Measurements from ENCODE around the gene SHROOM3.

SHROOM3 gene

DNA sequence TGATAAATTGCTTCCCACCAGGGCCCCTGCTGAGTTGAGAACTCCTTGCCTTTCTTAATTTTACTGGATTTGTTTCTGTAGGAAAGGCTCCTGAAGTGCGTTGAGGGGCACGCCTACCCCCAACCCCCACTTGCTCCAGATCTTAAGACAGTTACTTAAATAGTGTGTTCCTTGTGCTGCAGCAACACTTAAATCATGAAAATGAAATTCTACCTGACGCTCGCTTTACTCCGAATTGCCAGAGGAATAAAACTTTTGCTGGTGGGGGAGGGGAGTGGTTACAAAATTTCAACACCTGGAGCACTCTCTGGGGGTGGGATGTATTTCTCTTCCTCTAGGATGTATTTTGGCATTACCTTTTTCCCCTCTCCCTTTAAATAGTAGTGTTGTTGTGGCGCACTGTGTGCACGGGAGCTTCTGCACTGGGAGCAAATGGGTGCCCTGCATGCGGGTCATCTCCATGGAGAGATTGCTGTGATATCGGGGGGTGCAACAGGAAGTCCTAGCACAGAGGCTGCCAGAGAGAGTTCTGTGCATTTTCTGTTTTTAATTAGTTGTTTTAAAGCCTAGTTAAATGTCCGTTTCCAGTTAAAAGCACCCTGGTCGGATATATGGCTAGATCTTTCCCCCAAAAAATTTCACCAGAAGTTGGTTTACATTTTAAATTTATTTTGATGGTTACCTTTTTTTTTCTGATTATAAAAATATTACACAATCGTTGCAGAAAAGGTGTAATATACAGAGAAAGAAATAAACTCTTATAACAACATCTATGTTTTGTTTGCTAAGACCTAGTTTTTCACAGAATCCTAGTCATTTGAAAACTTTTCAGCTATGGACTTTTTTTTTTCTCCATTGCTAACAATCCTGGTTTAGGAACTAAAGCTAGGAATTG, 255.2 kb downstream of the SHROOM3 start:
- no peak for DNase-seq (ENCODE audit: low read depth in 3 of 3, low spot score in 1 of 3)

DNA sequence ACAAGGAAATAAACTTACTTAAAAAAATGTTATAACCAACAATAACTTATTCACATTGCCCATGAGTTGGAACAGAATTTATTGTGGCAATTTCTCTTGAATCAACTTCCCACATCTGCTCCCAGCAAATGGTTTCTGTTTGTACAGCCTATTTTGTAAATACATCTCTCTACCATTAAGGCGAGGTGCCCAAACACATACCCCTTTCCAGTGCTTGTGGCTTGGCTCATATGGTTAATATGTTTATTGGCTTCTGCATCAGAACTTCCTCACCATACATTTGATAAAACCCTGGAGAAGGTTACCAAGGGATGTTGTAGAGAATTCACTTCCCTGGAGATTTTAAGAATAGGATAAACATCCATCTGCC, 255.9 kb downstream of the SHROOM3 start:
- no peak for DNase-seq (ENCODE audit: low read depth in 3 of 3, low spot score in 1 of 3)

DNA sequence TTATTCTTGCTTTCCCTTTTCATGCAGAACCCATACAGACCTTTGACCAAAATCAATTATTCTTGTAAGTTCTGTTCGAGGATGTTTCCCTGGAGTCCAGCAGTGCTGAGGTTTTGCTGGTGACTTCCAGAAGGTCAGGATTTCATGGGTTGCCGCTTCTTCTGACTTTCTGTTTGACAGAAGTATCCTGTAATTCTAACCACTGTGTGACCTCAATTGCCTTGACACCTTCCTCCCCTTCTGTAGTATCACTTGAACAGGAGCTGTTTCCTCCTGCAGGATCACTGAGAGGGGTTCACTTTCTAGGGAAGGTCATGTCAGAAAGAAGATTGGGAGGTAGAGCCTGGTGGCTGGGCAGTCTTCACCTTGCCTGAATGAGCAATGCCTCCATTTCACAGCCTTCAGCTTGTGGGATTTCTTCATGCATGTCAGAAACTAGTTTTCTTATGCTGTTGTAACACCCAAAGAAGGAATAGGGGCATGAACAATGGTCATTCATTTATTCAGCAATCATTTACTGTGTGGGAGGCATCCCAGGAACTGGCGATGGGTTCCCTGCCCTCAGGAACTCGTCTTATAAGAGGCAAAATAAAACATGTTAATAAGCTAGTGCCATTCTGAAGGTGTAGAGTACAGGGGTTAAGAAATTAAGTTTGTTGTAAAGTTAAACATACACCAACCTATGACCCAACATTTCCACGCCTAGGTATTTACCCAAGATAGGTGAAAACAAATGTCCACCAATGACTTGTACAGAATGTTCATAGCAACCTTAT, 257.0 kb downstream of the SHROOM3 start:
- DNase-seq (ENCODE audit: low read depth in 3 of 3, low spot score in 1 of 3), result no peak

DNA sequence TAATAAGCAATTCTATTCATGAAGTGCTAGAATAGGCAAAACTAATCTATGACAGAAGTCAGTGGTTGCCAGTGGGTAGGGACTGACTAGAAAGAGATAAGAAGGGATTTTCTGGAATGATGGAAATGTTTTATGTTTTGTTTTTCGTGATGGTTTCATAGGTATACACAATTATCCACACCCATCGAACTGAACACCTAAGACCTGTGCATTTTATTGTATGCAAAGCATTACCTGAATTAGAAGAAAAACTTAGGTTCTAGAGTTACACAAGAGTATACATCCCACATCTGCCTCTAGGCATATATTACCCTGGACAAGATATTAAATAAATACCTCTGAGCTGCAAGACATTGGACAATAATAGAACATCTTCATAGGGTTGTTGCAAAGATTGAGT, 257.7 kb downstream of the SHROOM3 start:
- DNase-seq (ENCODE audit: low read depth in 3 of 3, low spot score in 1 of 3), result no peak

DNA sequence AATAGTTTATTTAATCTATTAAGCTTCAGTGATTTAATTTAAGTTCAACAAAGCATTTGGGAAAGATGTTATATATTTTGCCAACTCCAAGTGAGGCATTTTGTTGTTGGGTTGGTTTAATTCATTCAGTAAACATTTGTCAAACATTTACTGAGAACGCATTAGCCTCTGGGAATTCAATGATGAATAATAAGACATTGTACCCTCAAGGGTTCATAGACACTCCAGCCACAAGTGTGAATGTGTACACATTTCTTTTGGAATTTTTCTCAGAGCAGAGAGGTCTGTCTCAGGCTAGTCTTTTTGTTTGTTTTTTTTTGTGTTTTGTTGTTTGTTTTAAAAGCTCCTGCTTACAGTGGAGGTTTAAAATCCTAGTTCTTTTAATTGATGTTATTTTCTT, 259.0 kb downstream of the SHROOM3 start:
- no peak for DNase-seq (ENCODE audit: low read depth in 3 of 3, low spot score in 1 of 3)

DNA sequence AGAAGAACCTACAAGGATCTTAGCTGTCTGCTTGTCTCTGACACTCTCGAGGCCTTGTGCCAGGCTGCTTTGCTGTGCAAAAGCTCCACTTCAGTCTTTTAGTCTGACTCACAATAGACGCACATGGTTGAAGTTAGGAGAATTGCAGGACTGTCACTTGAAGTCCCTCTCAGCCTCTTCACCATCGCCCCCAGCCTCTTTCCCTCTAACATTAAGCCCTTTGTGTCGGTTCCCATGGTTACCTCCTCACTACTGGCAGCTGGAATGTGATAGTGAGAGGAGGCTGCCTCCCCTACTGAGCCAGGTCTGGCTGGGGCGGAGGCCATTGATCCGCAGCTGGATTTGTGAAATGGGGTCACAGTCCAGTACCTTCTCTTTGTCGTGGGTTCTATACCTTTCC, 261.1 kb downstream of the SHROOM3 start:
- no peak for DNase-seq (ENCODE audit: low read depth in 3 of 3, low spot score in 1 of 3)

DNA sequence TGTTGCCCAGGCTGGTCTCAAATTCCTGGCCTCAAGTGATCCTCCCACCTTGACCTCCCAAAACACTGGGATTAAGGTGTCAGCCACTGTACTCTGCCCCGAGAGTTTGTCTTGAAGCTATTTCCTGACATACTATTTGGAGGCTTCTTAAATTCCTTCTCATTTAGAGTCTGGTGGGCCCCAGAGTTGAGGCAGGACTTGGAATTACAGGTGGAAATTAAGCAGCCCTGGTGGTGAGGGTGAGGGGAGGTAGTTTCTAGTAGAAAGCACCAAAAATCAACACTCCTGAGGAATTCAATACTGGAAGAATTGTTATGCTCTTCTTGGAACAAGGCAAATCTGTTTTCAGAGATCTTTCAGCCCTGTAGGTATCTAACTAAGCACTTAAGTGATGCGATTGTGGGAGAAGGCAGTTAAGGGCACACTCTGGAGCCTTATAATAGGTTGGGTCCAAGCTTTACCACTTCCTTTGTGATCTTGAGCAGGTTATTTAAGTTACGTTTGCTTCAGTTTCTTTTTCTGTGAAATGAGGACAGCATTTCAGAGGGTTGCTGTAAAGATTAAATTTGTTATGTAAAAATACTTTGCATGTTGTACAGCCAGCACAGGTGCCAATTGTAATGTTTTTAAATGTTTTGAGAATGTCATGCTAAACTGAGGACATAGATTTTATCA, 262.2 kb downstream of the SHROOM3 start:
- no peak for DNase-seq (ENCODE audit: low read depth in 3 of 3, low spot score in 1 of 3)

DNA sequence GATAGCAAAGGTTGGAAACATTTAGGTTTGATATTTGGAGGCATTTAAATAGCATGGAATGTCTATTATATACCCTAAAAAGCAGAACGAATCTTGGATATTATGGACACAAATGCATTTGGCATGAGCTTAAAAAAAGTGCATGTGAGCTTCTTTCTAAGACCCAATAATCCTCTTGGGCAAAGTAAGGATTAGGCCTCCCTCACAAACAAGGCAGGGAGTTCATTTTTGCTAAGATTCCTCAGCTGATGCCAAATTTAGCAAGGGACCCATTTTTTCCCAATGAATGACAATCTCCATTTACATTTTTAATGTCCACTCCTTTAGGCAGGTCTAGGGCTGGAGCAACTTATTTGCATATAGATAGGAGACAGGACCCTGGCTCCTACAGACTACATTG, 263.1 kb downstream of the SHROOM3 start:
- DNase-seq (ENCODE audit: low read depth in 3 of 3, low spot score in 1 of 3), result no peak

DNA sequence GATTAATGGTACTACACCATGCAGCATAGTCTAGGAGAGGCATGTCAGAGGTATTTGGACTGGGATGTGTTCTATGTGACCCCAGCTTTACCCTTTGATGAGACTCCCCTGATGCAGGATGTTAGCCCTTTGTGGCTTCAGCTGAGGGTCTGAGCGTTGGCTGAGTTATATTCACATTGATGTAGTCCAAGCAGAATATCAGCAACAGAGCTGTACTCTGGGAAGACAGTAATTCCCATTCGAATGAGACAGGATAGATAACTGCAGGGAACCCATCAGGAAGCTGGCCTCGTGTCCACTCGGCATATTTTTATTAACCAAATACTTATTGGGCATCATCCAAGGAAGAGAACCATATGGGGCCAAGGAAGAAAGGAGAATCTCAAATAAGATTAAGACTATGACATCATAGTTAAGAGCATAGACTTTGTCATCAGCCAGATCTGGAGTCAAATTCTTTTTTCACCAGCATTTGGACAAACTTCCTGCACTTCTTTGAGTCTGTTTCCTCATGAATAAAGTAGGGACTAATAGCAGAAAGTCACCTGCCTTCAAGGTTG, 264.8 kb downstream of the SHROOM3 start:
- DNase-seq (ENCODE audit: low read depth in 3 of 3, low spot score in 1 of 3), result no peak

DNA sequence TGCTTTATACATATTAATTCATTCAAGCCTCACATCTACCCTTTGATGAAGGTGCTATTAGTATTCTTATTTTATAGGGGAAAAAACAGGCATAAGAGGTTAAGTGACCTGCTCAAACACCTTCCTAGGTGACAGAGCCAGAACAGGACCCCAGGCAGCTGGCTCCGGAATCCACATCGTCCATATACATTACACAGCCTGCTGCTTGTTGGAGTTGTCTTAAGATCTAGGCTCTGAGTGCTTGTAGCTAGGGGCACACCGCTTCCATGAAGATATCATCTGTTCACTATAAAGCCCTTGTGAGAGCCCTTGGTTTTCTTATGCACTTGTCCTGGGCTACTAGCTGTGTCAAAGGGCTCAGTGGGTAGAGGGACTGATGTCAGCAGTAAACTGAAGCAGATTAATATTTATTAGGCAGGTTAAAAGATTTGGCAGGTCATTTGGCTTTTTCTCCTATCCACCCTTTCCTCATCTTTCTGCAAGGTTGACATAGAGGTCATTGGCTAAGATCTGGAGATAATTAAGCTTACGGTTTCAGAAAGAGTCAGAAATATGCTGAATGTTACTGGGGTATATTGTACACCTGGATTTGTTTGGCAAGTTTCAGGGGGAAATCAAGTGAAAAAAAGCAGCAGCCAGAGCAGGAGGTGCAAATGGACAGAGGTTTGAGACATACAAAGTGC, 267.6 kb downstream of the SHROOM3 start:
- no peak for DNase-seq (ENCODE audit: low read depth in 3 of 3, low spot score in 1 of 3)

DNA sequence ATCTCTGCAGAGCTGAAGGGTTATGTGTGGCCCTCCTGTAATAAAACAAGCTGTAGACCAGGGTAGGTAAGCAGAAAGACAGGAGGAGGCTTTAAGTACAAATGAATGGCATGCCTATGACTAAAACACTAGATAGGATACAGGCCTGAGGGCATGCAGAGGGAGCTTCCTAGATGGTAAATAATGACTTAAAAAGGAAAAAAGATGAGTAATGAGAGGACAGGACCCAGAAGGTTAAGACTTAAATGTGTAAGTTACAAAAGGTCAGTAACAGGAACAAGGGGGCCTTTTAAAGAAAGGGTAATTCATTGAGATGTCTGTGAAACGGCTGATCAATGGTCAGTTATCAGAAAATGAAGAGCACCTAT, 268.1 kb downstream of the SHROOM3 start:
- DNase-seq (ENCODE audit: low read depth in 3 of 3, low spot score in 1 of 3), result no peak

DNA sequence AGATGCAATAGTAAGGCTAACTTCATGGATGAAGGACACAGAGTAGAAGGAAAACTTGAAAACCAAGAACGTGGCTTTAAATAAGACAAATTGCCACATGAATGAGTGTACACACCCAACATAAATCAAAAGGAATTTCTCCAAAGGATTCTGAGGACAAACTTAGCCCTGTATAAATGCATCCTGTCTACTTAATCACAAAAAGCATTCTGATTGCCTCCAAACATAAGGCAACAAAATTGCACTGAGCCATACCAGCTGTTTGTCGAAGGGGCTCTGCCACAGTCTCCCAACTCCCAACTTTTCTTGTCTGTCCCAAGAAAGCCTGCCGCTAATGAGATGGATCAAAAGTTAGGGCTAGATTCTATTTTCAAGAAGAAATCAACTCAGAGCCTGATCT, 268.6 kb downstream of the SHROOM3 start:
- DNase-seq (ENCODE audit: low read depth in 3 of 3, low spot score in 1 of 3), result no peak

DNA sequence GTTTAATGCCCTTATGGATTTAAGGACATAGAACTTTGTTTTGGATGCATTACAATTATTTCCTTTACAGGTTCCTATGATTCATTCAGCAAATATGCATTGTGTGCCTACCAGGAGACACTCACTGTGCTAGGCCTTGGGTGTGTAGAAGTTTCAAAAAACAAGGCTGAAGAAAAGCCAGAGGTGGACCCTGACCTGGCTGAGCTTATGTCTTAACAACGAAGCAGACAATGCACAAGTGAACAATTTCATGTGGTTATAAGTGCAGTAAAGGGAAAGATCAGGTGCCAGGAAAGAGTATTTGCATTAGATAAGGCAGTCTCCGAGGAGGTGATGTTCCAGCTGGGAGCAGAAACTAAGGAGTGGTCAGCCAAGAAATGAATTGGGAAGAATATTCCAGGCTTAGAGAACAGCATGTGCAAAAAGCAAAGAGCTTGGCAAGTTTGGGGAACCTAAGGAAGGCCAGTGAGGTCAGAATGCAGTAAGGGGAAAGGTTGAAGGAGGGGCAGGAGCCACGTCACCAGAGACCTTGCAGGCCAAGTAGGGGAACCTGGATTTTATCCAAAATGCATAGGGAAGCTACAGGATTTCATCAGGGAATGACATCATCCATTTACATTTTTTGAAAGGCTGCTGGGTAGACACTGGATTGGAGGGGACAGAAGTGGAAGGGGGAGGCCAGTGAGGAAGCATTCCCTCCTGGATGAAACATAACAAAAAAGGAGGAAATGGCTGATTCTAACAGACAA, 269.3 kb downstream of the SHROOM3 start:
- no peak for DNase-seq (ENCODE audit: low read depth in 3 of 3, low spot score in 1 of 3)

DNA sequence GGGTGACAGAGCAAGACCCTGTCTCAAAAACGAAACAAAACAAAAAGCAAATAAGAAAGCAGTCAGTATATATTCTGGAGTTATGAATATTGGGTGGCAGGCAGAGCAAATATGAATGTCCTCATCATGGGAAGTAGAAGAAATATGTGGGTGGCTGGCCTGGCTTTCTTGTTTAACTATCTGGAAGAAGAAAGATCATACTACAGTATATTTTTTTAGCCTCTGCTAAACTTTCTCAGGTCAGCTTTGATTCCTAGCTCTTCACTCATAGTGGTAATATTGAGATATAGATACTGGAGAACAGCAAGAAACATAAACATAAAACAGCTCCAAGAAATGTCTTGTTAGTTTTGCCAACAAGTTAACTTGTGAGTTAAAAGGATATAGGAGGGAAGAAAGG, 270.4 kb downstream of the SHROOM3 start:
- no peak for DNase-seq (ENCODE audit: low read depth in 3 of 3, low spot score in 1 of 3)

DNA sequence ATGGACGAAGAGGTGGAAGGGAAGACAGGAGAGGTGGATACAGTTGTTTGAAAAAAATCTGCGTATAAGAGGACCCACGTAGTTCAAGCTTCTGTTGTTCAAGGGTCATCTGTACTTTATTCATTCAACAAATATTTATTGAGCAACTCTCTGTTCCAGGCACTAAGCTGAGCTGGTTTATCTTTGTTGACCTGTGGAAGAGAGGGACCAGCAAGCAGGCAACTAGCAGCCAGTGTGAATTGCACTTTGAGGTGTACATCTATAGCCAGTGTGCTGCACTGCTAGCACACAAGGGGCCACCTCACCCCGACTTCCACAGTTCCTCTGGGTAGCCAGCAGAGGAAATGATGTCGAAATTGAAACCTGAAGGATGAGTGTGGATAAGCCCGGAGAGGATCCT, 271.6 kb downstream of the SHROOM3 start:
- no peak for DNase-seq (ENCODE audit: low read depth in 3 of 3, low spot score in 1 of 3)

DNA sequence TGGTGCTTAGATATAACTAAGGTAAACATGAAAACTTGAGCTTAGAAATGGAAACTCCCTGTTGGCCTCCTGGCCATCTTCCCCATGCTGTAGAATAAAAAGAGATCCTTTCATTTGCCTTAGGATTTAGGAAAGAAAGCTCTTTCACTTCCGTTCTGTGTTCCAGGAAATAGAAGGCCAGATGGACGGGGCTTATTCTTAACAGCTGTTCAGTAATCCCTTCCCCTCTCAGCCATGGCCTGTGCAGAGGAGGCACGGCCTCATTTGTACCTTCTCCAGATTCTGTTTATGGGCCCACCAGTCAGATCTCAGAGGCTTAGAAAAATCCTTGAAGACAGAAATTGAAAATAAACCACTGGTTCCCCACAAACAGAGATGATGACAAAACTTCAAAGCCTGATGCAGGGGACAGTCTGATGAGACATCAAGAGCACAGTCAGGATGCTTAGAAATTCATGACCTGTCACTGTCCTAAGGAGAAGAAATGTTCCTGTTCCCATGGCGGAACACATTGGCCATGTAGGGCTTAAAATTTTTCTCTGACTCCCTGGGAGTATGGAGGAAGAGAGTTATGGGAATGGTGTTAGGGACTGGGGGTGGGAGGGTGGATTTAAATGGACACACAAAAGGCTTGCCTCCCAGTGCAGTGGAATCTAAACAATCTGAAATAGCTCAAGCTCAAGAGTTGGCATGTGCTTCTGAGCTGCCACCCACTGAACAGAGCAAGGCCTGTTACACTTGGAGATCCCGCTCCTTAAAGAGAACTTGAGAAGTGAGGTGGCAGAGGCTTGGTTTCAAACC, 274.1 kb downstream of the SHROOM3 start:
- DNase-seq (ENCODE audit: low read depth in 3 of 3, low spot score in 1 of 3), result no peak

DNA sequence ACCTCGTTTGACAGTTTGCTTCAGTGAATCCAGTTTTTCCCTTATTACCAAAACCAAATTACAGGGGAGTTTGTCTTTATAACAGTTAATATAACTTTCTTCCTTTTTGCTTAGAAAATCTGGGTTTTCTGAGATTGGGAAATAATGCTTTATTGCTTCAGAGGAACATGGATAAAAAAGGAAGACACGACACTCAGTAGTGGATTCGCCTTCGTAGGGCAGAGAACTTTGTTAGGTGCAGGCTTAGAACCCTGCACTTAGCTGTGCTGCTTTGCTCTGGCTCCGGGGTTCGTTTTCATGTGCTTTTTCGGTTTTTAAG, 274.7 kb downstream of the SHROOM3 start:
- DNase-seq (ENCODE audit: low read depth in 3 of 3, low spot score in 1 of 3), result no peak

DNA sequence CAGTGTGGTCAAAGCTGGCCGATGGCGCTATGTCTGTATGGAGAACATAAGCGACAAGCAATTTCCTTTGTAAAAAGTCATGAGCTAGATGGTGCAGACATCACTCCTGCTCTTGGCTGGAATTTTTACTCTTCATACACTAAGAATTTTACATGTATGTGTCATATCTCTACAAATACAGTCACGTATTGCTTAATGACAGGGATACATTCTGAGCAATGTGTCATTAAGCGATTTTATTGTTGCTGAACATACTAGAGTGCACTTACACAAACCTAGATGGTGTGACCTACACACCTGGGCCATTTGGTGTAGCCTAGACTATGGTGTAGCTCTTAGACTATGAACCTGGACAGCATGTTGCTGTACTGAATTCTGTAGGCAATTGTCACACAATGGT, 277.5 kb downstream of the SHROOM3 start:
- no peak for DNase-seq (ENCODE audit: low read depth in 3 of 3, low spot score in 1 of 3)

DNA sequence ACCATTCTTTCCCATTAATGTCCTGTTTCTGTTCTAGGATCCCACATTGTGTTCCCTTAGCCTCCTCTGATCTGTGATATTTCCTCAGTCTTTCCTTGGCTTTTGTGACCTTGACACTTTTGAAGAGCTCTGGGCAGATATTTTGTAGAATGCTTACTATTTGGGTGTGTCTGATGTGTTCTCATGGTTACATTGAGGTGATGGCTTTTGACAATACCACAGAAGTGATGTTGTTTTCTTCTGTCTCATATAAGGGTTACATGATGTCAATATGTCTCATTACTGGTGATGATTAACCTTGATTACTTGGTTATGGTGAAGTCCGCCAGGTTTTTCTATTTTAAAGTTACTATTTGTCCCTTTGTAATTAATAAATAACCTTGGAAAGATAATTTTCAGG, 279.2 kb downstream of the SHROOM3 start:
- DNase-seq (ENCODE audit: low read depth in 3 of 3, low spot score in 1 of 3), result no peak

DNA sequence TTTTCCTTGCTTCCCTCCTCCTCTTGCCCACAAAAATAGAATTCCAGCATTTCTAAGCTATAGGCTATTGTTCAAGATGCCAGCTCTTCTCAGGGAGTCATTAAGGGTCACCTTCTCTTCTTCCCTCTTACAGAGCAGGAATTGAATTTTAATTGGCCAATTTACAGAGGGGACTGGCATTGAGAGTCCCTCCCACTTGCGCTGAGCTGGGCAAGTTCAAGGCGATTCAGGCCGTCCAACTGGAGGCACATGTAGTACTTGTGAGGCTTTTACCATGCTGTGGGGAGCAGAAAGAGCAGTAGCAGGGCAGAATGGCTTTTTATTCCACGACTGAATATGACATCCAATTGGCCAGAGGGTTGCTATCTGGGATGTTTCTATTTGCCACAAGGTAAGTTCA, 281.0 kb downstream of the SHROOM3 start:
- DNase-seq (ENCODE audit: low read depth in 3 of 3, low spot score in 1 of 3), result no peak

Data from stimulated activated CD4-positive, alpha-beta T cell treated with anti-CD3 and anti-CD28 coated beads, TNF-alpha, amount 100 ng/mL, for 1 hour (primary cell).